Choroid plexus epithelial cell (primary cell): Measurements from ENCODE around the gene SPAG17.

Source experiments
- DNase-seq: peaks from one replicate; pipeline ENCODE4 v3.0.0-alpha.2; 2010; ENCODE audit warnings: low read depth
- H3K4me3 ChIP-seq: 2 replicates; pipeline ENCODE4 v1.5.1; 2011; ENCODE audit warnings: low read depth, mild to moderate bottlenecking, control low read depth, low read length, moderate library complexity
- TF ChIP-seq, protein P1 (sequence below): conservative IDR thresholded peaks from 2 replicates; pipeline ENCODE4 v1.5.1; 2011; ENCODE audit warnings: low read depth, mild to moderate bottlenecking, control low read depth, inconsistent platforms, low read length, moderate library complexity

SPAG17 gene

DNA sequence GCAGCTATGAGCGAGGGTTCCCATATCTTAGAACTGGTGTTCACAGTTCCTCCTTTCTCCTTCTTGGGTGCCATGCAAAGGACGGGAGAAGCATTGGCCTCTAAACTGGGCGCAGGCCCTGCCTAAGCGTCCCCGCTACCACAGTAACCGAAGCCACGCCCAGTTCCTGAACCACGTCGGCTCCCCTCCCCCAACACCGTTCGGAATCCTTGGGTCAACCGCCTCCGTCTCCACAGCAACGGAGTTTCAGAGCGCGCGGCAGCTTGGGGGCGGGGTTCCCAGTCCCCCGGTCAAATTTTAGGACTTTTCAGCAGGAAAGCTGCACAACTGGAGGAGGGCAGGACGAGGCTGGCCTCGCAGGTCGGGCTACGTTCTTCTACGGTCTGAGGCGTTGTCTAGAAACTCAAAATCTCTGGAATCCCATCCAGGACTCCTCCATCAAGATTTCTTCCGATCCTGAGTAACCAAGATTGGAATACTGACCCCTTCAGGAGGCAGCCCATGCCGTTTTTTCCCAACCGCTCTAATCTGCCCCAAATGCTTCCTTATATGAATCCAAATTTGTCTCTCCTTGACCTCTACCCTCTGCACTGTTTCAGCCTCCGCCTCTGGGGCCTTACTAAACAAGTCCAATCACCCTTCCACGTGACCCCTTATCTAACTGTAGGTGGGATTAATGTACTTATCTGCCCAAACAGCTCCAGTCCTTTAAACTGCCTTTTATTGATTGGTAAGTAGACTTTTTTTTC is at the start of gene SPAG17:
Gene SPAG17 (minus strand): TSS at position 145 of the 749 bp plus-strand sequence. CDS start 71 bp downstream, at position 74.
- TF ChIP-seq, protein P1, sequence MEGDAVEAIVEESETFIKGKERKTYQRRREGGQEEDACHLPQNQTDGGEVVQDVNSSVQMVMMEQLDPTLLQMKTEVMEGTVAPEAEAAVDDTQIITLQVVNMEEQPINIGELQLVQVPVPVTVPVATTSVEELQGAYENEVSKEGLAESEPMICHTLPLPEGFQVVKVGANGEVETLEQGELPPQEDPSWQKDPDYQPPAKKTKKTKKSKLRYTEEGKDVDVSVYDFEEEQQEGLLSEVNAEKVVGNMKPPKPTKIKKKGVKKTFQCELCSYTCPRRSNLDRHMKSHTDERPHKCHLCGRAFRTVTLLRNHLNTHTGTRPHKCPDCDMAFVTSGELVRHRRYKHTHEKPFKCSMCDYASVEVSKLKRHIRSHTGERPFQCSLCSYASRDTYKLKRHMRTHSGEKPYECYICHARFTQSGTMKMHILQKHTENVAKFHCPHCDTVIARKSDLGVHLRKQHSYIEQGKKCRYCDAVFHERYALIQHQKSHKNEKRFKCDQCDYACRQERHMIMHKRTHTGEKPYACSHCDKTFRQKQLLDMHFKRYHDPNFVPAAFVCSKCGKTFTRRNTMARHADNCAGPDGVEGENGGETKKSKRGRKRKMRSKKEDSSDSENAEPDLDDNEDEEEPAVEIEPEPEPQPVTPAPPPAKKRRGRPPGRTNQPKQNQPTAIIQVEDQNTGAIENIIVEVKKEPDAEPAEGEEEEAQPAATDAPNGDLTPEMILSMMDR = peak; percentile 37
- DNase-seq = peak; percentile 65
- H3K4me3 ChIP-seq = peak within 1 kb of the TSS; percentile 54

DNA sequence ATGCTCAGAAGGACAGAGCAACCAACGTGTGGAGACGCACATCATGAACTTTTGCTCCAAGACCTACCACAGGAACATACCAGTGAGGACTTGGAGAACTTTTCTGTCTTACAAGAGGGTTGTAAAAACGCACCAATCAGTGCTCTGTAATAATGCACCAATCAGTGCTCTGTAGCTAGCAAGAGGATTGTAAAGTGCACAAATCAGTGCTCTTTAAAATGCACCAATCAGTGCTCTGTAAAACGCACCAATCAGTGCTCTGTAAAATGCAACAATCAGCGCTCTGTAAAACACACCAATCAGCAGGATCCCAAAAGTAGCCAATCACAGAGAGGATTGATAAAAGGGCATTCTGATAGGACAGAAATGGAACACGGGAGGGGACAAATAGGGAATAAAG is 40.4 kb upstream of the SPAG17 start:
- no peak for DNase-seq
- TF ChIP-seq, protein P1 = no peak
- no peak overlapping the region for H3K4me3 ChIP-seq

DNA sequence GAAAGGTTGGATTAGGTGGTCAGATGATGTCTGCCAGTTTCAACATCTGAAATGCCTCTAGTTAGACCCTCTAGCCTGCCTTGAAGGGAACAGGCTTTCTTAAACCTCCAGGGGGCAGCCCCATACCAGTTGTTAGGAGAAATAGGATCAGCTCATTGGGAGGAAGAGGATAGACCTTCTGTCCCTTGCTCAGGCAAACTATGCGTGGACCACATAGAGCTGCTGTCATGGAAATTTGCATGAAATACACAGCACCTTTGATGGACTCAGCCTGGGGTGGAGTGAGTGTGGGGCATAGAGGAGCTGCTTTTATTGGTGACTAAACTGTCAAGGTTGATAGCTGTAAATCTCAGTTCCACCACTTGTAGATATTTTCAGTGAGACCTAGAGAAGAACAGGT is 38.4 kb upstream of the SPAG17 start:
- TF ChIP-seq, protein P1 = peak; percentile 67
- H3K4me3 ChIP-seq = no peak overlapping the region
- DNase-seq = peak; percentile 47

DNA sequence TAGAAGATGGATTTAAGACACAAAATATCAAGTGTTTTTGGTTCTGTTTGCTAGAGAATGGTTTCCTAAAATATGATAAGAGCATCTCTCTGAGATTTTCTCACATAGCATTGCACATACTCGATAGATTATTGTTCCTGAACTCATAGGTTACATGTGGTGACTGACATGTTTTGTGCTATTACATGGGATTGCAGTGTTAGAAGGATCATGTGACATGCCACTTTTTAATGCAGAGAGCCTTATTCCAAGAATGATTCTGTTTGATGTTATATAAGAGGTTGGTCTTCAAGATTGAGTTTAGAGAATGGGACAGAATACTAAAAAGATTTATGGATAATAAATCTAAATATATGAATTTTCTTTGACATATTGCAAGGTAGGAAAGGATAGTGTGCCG is 34.4 kb upstream of the SPAG17 start:
- no peak overlapping the region for H3K4me3 ChIP-seq
- no peak for DNase-seq
- TF ChIP-seq, protein P1 = no peak

DNA sequence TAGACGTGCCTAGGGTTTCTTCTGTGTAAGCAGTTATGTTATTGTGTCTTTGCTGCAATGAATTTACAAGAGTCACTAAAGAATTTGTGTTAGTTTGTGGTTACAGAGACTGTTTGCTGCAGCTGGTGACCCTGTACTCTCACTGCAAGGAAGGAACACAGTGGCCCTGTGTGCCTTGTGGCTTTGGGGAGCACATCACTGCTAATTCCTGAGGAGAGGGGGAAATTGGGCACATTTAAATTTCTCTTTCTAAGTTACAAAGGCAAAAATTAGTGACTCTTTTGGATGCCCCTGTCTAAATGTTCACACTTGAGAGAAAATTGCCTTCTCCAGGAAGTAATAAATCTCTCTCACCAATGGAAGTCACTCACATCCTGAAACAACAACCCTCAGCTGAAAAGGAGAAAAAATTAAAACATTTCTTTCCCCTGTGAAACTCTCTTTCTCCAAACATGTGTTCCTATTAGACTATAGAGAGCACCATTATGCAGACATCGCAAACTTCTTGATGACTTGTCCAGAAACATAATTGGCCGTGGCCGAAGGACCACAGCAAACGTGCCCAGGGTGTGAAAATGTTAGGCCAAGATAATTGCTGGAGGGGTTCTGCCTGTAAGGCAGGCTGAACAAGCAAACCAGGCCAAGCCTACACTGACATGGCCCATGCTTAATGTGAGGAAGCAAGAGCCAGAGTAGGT is 32.3 kb upstream of the SPAG17 start:
- DNase-seq = no peak
- TF ChIP-seq, protein P1 = no peak
- no peak overlapping the region for H3K4me3 ChIP-seq

DNA sequence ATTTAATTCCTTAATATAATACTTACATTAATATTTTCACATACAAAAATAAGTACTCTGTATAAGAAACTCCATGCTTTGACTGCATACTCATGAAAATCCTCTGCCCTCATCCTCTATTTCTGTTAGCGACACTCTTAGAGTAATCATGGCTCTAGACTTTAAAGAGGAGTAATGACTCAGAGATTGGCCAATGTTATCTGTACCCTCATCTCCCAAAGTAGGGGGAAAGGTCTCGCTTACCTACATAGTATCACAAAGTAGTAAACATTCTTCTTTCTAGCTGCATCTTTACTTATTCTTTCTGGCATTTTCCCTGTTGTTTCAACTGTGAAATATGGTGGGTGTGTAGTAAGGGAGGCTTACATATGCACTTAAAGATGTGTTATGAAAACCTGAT is 29.8 kb upstream of the SPAG17 start:
- no peak for DNase-seq
- H3K4me3 ChIP-seq = no peak overlapping the region
- TF ChIP-seq, protein P1 = no peak
